GM21723 (cell line): ENCODE results near the gene ODR4.
"Not testable (repeated sequence)": the region's sequence is repeated elsewhere in the genome, so short reads cannot be mapped to it uniquely, and the experiment has no call there.

Experiments used
- ATAC-seq: cut with Tn5 transposase; IDR thresholded peaks from one replicate; pipeline ENCODE4 v1.9.1; 2021; ENCODE audit warnings: mild to moderate bottlenecking, moderate library complexity; ENCODE audit not compliant: unreplicated experiment

Gene ODR4

GRCh38 chr1:186420923-186421322 lies 45.3 kb downstream of the ODR4 start:
- ATAC-seq: peak; percentile 98

GRCh38 chr1:186421446-186421845 lies 45.8 kb downstream of the ODR4 start:
- no peak for ATAC-seq

- ATAC-seq: no peak
These were observed 48.9 kb downstream of the ODR4 start for GRCh38 chr1:186424539-186424938.

GRCh38 chr1:186426118-186426517 lies 50.5 kb downstream of the ODR4 start:
- ATAC-seq: no peak

DNA sequence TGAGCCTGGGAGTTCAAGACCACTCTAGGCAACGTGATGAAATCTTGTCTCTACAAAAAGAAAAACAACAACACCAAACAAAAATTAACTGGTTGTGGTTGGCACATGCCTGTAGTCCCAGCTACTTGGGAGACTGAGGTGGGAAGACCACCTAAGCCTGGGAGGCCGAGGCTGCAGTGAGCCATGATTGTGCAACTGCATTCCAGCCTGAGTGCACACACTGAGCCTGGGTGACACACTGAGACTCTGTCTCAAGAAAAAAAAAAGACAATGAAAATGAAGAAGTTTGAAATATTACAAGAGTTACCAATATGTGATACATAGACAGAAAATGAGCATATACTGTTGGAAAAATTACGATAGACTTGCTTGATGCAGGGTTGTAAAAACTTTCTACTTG lies 53.4 kb downstream of the ODR4 start:
- ATAC-seq: no peak

GRCh38 chr1:186435336-186435735 lies 59.7 kb downstream of the ODR4 start:
- ATAC-seq: no peak

DNA sequence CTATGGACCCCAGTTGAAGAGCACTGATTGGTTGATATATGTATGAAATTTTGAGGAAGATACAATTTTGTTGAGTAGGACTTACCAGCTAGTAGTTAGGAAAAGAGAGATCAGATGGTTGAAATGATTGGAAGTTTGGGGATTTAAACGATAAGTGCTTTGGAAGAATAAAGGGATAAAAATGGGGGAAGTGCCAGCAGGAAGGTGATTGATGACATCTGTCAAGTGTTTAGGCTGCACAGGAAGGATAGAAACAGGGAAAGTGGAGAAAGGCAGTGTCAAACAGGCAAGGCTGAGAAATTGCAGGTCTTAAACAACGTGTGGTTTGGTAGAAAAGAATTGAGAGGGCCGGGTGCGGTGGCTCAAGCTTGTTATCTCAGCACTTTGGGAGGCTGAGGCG lies 62.9 kb downstream of the ODR4 start:
- no peak for ATAC-seq

GRCh38 chr1:186440584-186440983 lies 64.9 kb downstream of the ODR4 start:
- ATAC-seq: no peak

DNA sequence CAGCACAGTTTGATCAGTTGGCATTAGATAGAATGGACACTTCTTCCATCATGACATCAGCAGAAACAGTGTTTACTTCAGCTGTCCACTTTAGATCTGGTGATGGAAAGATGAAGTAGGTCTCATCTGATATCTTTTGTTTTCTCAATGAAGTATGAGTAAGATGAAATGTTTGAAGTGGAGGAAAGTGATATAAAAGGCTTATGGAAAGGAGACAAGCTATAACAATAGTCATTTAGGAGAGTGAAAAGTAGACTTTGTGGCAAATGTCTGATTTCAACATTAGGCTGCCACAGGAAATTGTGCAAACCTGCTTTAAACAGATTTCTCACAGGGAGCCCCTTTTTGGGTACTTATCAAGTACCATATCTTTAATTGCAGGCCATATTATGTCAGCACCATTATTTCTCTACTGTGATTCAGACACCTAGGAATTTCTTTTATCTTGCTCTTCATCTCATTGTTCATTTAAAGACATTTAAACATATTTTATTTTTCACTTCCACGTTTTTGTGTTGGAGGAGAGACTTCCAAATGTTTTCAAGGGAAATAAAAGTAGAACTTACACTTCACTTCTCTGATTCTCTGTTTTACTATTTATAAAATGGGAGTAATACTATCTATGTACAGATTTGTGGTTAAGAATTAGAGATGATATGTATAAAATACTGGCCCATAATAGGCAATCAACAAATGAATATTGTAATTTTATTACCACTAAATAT lies 67.2 kb downstream of the ODR4 start:
- no peak for ATAC-seq

DNA sequence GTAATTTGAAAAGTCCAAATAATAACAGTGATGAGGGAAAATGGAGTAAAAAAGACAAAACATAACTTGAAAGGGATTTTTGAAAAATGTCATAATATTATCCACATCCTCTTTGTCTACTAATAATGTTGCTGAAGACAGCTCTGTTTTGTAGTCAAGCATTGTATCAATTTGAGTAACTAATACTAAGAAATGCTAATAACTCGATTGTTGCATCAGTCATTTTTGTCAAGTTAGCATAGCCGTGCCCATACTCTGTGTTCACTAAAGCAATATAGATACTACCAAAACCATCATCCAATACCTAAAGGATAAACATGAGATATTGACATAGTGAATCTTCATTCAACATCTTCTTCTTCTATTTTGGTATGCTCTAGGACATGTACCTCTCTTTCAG lies 68.0 kb downstream of the ODR4 start:
- ATAC-seq: peak; percentile 54

GRCh38 chr1:186446152-186446551 lies 70.5 kb downstream of the ODR4 start:
- no peak for ATAC-seq

DNA sequence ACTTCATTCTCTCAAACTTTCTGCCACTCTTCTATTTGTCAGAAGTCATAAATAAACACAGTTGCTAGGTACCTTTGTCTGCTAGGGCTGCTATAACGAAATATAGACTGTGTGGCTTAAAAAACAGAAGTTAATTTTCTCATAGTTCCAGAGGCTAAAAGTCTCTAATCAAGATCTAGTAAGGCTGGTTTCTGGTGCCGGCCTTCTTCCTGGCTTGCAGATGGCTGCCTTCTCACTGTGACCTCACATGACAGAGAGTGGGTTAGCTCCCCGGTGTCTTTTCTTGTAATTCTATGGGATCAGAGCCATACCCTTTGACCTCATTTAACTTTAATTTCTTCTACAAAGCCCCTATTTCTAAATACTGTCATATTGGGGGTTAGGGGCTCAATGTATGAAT lies 79.3 kb downstream of the ODR4 start:
- no peak for ATAC-seq

GRCh38 chr1:186456729-186457255 lies 81.2 kb downstream of the ODR4 start:
- ATAC-seq: peak; percentile 54

DNA sequence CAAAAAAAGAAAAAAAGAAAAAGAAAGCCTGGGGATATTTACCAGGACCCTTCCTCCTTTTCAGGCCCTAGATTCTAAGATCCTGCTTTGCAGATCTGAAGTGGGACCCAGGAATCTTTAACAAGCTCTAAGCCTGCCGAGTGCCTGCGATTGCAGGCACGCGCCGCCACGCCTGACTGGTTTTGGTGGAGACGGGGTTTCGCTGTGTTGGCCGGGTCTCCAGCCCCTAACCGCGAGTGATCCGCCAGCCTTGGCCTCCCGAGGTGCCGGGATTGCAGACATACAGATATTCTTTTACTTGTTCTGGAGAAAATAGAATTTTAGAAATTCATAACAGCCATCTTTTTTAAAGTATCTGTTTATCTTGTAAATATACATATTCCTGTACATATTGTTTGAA lies 83.5 kb downstream of the ODR4 start:
- not testable (repeated sequence) for ATAC-seq

GRCh38 chr1:186461014-186461413 lies 85.4 kb downstream of the ODR4 start, which contains the start of gene PDC:
TSS of gene PDC (minus strand) at chr1:186461114. CDS start at chr1:186449459, 11,655 bp downstream.
- no peak for ATAC-seq

DNA sequence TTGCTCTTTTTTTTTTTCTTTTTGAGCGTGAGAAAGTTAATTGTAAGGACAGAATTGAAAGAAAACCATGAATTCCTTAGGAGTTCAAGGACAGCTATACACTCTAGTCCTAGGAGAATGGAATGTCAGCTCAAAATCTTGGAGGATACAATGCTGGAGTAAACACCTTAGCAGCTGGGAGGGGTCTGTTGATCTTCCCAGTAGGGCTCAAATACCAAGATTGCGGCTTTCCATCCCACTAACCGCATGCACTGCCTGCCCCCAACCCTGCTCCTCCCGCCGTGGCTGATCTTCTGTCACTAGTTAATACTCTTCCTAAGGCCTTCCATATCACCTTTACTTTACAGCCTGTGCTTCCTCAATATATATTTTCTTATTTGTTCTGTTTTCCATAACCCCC lies 87.9 kb downstream of the ODR4 start:
- ATAC-seq: no peak

GRCh38 chr1:186463926-186464325 lies 88.3 kb downstream of the ODR4 start:
- ATAC-seq: no peak

- ATAC-seq: not testable (repeated sequence)
These were observed 89.9 kb downstream of the ODR4 start for GRCh38 chr1:186465491-186465890.

GRCh38 chr1:186465946-186466345 lies 90.3 kb downstream of the ODR4 start:
- ATAC-seq: no peak
